Natural killer cell (primary cell): ENCODE data around the gene PPHLN1. TPM values are rescaled to one million over a fixed set of nuclear protein-coding genes. Genes with fewer than 3 reads are reported as not detected.

Source experiments
- ATAC-seq, 3 donors: fragments of 150-1000 bp in 2 of 3; fragments of 200-7000 bp in 1 of 3; cut with Tn5 transposase; 1 replicate in 1 of 3; 2 replicates in 2 of 3; pipeline ENCODE4 v1.10.0; 2021; ENCODE audit warnings: mild to moderate bottlenecking in 2 of 3, moderate library complexity in 2 of 3
- DNase-seq, 2 donors: peaks; one replicate each; pipeline versions ENCODE4 v3.0.0 to v3.0.0-alpha.2; 2013 to 2021; ENCODE audit warnings: mixed read lengths in 1 of 2
- H3K27ac ChIP-seq: one replicate; pipeline ENCODE4 v1.5.1; 2013; ENCODE audit warnings: mild to moderate bottlenecking, low read length
- H3K27me3 ChIP-seq: one replicate; pipeline ENCODE4 v1.6.1; 2013; ENCODE audit warnings: low read length; ENCODE audit not compliant: control insufficient read depth, insufficient read depth
- H3K36me3 ChIP-seq: one replicate; pipeline ENCODE4 v1.6.1; 2013; ENCODE audit warnings: low read length; ENCODE audit not compliant: control insufficient read depth, insufficient read depth
- H3K4me1 ChIP-seq: one replicate; pipeline ENCODE4 v1.6.1; 2013; ENCODE audit warnings: low read length; ENCODE audit not compliant: control insufficient read depth, insufficient read depth
- H3K4me3 ChIP-seq: one replicate; pipeline ENCODE4 v1.5.1; 2013; ENCODE audit warnings: low read length
- H3K9me3 ChIP-seq: one replicate; pipeline ENCODE4 v1.6.1; 2013; ENCODE audit warnings: low read length; ENCODE audit not compliant: control insufficient read depth, insufficient read depth
- H3K27ac Mint-ChIP-seq, 2 donors: one replicate each; pipeline ENCODE4 v1.8.0; 2022; ENCODE audit warnings: mild to moderate bottlenecking in 2 of 2, mixed read lengths in 2 of 2, moderate library complexity in 1 of 2
- H3K27me3 Mint-ChIP-seq, 2 donors: one replicate each; pipeline ENCODE4 v1.8.0; 2022; ENCODE audit warnings: low read depth in 2 of 2, mixed read lengths in 2 of 2
- H3K36me3 Mint-ChIP-seq: one replicate; pipeline ENCODE4 v1.8.0; 2022; ENCODE audit warnings: mixed read lengths
- H3K4me1 Mint-ChIP-seq, 2 donors: one replicate each; pipeline ENCODE4 v1.8.0; 2022; ENCODE audit warnings: mixed read lengths in 2 of 2
- H3K4me3 Mint-ChIP-seq: one replicate; pipeline ENCODE4 v1.8.0; 2022; ENCODE audit warnings: mild to moderate bottlenecking, moderate library complexity, mixed read lengths
- H3K9me3 Mint-ChIP-seq, 2 donors: one replicate each; pipeline ENCODE4 v1.8.0; 2022; ENCODE audit warnings: mixed read lengths in 2 of 2
- CTCF ChIP-seq: fragments of 200-600 bp; IDR thresholded peaks from one replicate; pipeline ENCODE4 v1.8.0; 2022; ENCODE audit warnings: antibody characterized with exemption
- WGBS: methylation state at CpG from one replicate; pipeline ENCODE4 v1.1.7; 2013; ENCODE audit warnings: missing lambda C conversion rate; ENCODE audit not compliant: insufficient coverage; 5-methylcytosine and 5-hydroxymethylcytosine counted together
- intact Hi-C: fragments of 100-400 bp; cut with micrococcal nuclease; formaldehyde crosslinking; loops from one replicate; pipeline ENCODE4 v1.14.2; 2022
- total RNA-seq, 4 donors: library from RNA; stranded (reverse); fragments of 120-200 nt in 1 of 4; gene quantifications; one replicate each; pipeline versions ENCODE4 v1.2.3 to v1.2.4, GENCODE V29; 2013 to 2022

PPHLN1 gene
- total RNA-seq, 3 donors from 2014 or later (not counting 1 experiment from before 2014, with no cell fraction given) = 98.2 to 101 (median 101) TPM

GRCh38 chr12:42473130-42473529 is 147.2 kb downstream of the PPHLN1 start:
- intact Hi-C loops = no loop called here
- H3K4me1 Mint-ChIP-seq = peaks cover 19 to 22% of the 10 kb centered on the region in 2 donors
- H3K27ac ChIP-seq = no peak overlapping the region
- no peak for ATAC-seq
- H3K4me3 Mint-ChIP-seq = no peak overlapping the region
- WGBS = 71% methylated on average over 1 of the region's 1 CpG
- DNase-seq = no peak
- no peaks in the 10 kb centered on the region for H3K9me3 ChIP-seq
- H3K36me3 Mint-ChIP-seq = no peaks in the 10 kb centered on the region
- no peaks in the 10 kb centered on the region for H3K36me3 ChIP-seq
- peaks cover 9% of the 10 kb centered on the region for H3K4me1 ChIP-seq
- no peak overlapping the region for H3K27ac Mint-ChIP-seq
- H3K4me3 ChIP-seq = no peak overlapping the region
- peaks cover 12 to 13% of the 10 kb centered on the region in 2 donors for H3K27me3 Mint-ChIP-seq
- no peak for TF ChIP-seq CTCF
- H3K27me3 ChIP-seq = no peaks in the 10 kb centered on the region
- H3K9me3 Mint-ChIP-seq = no peaks in the 10 kb centered on the region

GRCh38 chr12:42473561-42473960 is 147.6 kb downstream of the PPHLN1 start:
- Histone ChIP-seq H3K27me3 (no peaks in the 10 kb centered on the region), H3K4me3 (no peak overlapping the region), H3K9me3 (no peaks in the 10 kb centered on the region), H3K4me1 (peaks cover 6% of the 10 kb centered on the region), H3K36me3 (no peaks in the 10 kb centered on the region), H3K27ac (no peak overlapping the region)
- H3K27ac Mint-ChIP-seq = no peak overlapping the region
- intact Hi-C loops = no loop called here
- WGBS = 88% methylated on average over 1 of the region's 1 CpG
- TF ChIP-seq CTCF = no peak
- H3K9me3 Mint-ChIP-seq = no peaks in the 10 kb centered on the region
- no peak for ATAC-seq
- H3K27me3 Mint-ChIP-seq = peaks cover 12 to 17% of the 10 kb centered on the region in 2 donors
- H3K36me3 Mint-ChIP-seq = no peaks in the 10 kb centered on the region
- no peak overlapping the region for H3K4me3 Mint-ChIP-seq
- peaks cover 15 to 18% of the 10 kb centered on the region in 2 donors for H3K4me1 Mint-ChIP-seq
- DNase-seq = no peak

- H3K4me1 Mint-ChIP-seq = peaks cover 6 to 10% of the 10 kb centered on the region in 2 donors
These were observed 148.4 kb downstream of the PPHLN1 start for GRCh38 chr12:42474391-42474790.

More at GRCh38 chr12:42474391-42474790, 148.4 kb downstream of the PPHLN1 start:
- no peaks in the 10 kb centered on the region for H3K9me3 ChIP-seq
- no peaks in the 10 kb centered on the region for H3K9me3 Mint-ChIP-seq
- no peaks in the 10 kb centered on the region for H3K27me3 ChIP-seq
- H3K4me3 ChIP-seq = no peak overlapping the region
- no peaks in the 10 kb centered on the region for H3K36me3 Mint-ChIP-seq
- no peak overlapping the region for H3K4me3 Mint-ChIP-seq
- no peak for ATAC-seq
- no peak for DNase-seq
- WGBS = 83% methylated on average over 1 of the region's 2 CpGs
- H3K4me1 ChIP-seq = peaks cover under 1% of the 10 kb centered on the region
- no peaks in the 10 kb centered on the region for H3K36me3 ChIP-seq
- no peak for TF ChIP-seq CTCF
- no peak overlapping the region for H3K27ac Mint-ChIP-seq
- H3K27me3 Mint-ChIP-seq = peaks cover 9 to 25% of the 10 kb centered on the region in 2 donors
- intact Hi-C loops = no loop called here
- H3K27ac ChIP-seq = no peak overlapping the region
